Suprapubic skin (tissue), 4 donors: ENCODE data around the gene NRXN3. TPM values are rescaled to one million over a fixed set of nuclear protein-coding genes. Genes with fewer than 3 reads are reported as not detected.
A peak's percentile ranks its signal among the peaks of the same experiment; 100 is the strongest.

ENCODE experiments used
- DNase-seq, 2 donors: peaks; one replicate each; pipeline ENCODE4 v3.0.0-alpha.2; 2019; ENCODE audit warnings: low spot score in 2 of 2
- H3K27ac ChIP-seq: fragments of 200-600 bp; sonication (generic); one replicate; pipeline ENCODE4 v1.5.1; 2019
- H3K27me3 ChIP-seq: fragments of 200-600 bp; sonication (generic); one replicate; pipeline ENCODE4 v1.5.1; 2019
- H3K36me3 ChIP-seq: fragments of 200-600 bp; sonication (generic); one replicate; pipeline ENCODE4 v1.5.1; 2019
- H3K4me1 ChIP-seq: fragments of 200-600 bp; sonication (generic); one replicate; pipeline ENCODE4 v1.5.1; 2019
- H3K4me3 ChIP-seq: fragments of 200-600 bp; sonication (generic); one replicate; pipeline ENCODE4 v1.5.1; 2019; ENCODE audit warnings: mild to moderate bottlenecking
- H3K9me3 ChIP-seq: fragments of 200-600 bp; sonication (generic); one replicate; pipeline ENCODE4 v1.5.1; 2019
- EP300 ChIP-seq: sonication (generic); formaldehyde crosslinking; IDR thresholded peaks from one replicate; pipeline ENCODE4 v1.6.1; 2017; ENCODE audit warnings: antibody characterized with exemption
- POLR2A ChIP-seq, 2 donors: fragments of 450-650 bp; IDR thresholded peaks; one replicate each; pipeline ENCODE4 v1.6.1; 2017; ENCODE audit warnings: antibody characterized with exemption in 2 of 2, mild to moderate bottlenecking in 2 of 2, moderate library complexity in 2 of 2
- POLR2AphosphoS5 ChIP-seq, 3 donors: sonication (generic); formaldehyde crosslinking; IDR thresholded peaks; one replicate each; pipeline ENCODE4 v1.6.1; 2017; ENCODE audit warnings: antibody characterized with exemption in 3 of 3
- WGBS: methylation state at CpG from one replicate; pipeline ENCODE4 v1.1.5; 2018; 5-methylcytosine and 5-hydroxymethylcytosine counted together
- total RNA-seq, 4 donors: library from RNA; depleted of rRNA; stranded (reverse); fragments of >200 nt; gene quantifications; one replicate each; pipeline ENCODE4 v1.1.0, GENCODE V29; 2016
- TF ChIP-seq, protein P1 (sequence below), 2 donors: fragments of 200-600 bp in 1 of 2; fragments of 450-650 bp in 1 of 2; sonication (generic) in 1 of 2; IDR thresholded peaks; one replicate each; pipeline ENCODE4 v1.5.1; 2016 to 2019; ENCODE audit warnings: antibody characterized with exemption in 2 of 2, mild to moderate bottlenecking in 1 of 2, moderate library complexity in 1 of 2

The NRXN3 gene
- total RNA-seq, 4 donors from 2014 or later, result 0.79 to 4.3 (median 3.3) TPM

DNA sequence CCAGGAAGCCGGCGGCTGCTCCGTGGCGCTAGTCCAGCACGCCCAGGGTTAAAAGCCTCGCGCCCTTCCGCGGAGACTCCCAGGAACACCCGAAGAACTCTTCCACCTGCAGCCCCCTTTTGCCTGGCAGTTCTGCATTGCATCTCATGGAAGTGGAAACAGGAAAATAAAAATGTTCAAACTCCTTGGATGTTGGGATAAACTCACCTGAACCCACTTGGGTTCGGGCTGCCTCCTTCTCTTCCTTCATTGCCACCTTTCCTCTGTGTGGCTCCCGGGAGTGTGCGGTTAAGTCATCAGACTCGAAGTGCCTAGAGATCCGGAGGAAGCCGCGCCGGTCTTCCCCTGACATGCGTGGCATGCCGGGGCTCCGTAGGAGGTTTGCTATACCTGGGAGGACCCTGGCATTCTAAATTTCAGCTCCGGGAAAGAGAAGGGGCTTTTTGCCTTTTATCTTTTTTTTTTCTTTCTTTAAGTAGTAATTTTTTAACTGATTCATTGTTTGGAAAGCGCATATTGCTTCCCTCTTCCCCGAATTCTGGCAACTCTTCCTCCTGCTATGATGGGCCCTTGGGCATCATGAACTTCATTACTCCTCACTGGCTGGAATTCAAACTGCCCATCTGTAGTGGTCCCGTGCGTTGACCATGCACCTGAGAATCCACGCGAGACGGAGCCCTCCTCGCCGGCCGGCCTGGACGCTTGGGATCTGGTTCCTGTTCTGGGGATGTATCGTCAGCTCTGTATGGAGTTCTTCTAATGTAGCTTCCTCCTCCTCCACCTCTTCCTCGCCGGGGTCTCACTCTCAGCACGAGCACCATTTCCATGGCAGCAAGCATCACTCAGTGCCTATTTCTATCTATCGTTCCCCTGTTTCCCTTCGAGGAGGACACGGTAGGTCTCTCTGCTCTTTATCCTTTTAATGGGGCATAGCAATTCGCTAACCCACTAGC lies 1109.7 kb downstream of the NRXN3 start:
- H3K36me3 ChIP-seq, result no peaks in the 10 kb centered on the region
- peaks cover 23% of the 10 kb centered on the region for H3K4me1 ChIP-seq
- H3K27ac ChIP-seq, result no peak overlapping the region
- peak overlapping the region; percentile 56 for H3K4me3 ChIP-seq
- no peaks in the 10 kb centered on the region for H3K9me3 ChIP-seq
- 5% methylated on average over 41 of the region's 41 CpGs for WGBS
- peaks cover 42% of the 10 kb centered on the region for H3K27me3 ChIP-seq
- DNase-seq, result no peak
- TF ChIP-seq, protein P1, sequence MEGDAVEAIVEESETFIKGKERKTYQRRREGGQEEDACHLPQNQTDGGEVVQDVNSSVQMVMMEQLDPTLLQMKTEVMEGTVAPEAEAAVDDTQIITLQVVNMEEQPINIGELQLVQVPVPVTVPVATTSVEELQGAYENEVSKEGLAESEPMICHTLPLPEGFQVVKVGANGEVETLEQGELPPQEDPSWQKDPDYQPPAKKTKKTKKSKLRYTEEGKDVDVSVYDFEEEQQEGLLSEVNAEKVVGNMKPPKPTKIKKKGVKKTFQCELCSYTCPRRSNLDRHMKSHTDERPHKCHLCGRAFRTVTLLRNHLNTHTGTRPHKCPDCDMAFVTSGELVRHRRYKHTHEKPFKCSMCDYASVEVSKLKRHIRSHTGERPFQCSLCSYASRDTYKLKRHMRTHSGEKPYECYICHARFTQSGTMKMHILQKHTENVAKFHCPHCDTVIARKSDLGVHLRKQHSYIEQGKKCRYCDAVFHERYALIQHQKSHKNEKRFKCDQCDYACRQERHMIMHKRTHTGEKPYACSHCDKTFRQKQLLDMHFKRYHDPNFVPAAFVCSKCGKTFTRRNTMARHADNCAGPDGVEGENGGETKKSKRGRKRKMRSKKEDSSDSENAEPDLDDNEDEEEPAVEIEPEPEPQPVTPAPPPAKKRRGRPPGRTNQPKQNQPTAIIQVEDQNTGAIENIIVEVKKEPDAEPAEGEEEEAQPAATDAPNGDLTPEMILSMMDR (IDR thresholded peaks at IDR 0.05), result no peak
- TF ChIP-seq POLR2AphosphoS5 (IDR thresholded peaks at IDR 0.05), result no peak
- TF ChIP-seq EP300, result no peak
- no peak for TF ChIP-seq POLR2A (IDR thresholded peaks at IDR 0.05)

DNA sequence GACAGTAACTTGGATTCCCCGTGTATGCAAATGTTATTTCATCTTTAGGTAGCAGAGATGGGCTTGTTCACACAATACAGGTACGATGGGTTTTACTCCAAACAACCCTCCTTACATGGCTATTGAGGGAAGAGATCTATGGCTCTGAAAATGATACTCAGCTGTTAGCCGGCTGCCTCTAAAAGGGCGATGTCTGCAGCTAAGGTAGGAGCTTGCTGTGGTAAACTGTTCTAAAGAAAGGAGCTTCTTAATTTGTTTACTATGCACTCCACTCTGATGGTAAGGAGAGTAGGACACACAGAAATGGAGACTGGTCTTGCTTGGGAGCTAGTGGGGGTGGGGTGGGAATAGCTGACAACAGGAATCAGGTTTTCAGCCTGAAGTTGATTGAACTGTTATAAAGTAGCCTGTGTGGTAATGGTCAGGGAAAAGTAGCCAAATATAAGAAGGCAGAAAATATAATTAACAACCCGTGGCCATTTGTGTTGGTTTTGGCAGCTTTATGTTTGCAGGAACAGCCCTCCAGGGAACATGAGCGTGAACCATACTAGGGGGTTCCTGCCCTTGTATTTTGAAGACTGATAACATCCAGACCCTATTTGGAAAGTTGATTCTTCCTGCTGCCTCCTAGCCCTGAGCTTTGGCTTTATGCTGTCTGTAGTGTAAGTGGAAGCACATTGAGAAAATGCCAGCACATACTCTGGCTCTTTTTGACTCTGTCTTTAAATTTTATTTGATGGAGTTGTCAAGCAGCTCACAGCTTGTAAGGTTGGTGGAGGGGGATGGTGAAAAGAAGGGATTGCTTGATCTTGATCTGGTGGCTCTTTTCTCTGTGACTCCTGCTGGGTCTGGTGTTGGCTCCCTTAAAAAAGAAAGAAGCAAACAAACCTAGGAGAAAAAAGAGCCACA lies 1111.3 kb downstream of the NRXN3 start:
- peaks cover 48% of the 10 kb centered on the region for H3K27me3 ChIP-seq
- peak overlapping the region; percentile 56 for H3K4me3 ChIP-seq
- no peaks in the 10 kb centered on the region for H3K36me3 ChIP-seq
- 19% methylated on average over 6 of the region's 6 CpGs for WGBS
- TF ChIP-seq, protein P1 (IDR thresholded peaks at IDR 0.05), result no peak
- TF ChIP-seq EP300, result no peak
- TF ChIP-seq POLR2A (IDR thresholded peaks at IDR 0.05), result no peak
- no peak for TF ChIP-seq POLR2AphosphoS5 (IDR thresholded peaks at IDR 0.05)
- DNase-seq, result no peak
- H3K4me1 ChIP-seq, result peaks cover 23% of the 10 kb centered on the region
- no peak overlapping the region for H3K27ac ChIP-seq
- H3K9me3 ChIP-seq, result no peaks in the 10 kb centered on the region

DNA sequence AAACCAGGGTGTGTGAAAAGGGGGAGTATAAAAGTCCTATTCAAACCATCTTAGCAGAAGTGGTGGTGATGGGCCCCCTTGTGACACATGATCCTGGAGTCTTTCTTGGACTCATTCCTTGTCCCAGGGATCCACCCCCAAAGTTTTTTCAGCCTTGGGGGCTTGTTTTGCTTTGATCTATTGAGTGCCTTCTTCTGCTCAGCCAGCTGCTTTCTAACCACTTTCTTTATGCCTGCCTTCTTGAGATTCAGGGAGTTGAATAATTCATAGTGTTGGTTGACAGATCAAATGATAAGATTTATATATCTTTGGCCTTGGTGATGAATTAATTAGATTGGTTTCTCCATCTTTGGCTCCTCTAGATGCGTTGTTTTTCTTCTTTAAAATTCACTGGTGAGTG lies 1114.4 kb downstream of the NRXN3 start:
- H3K27ac ChIP-seq, result no peak overlapping the region
- WGBS, result 52% methylated on average over 1 of the region's 1 CpG
- H3K4me1 ChIP-seq, result peaks cover 8% of the 10 kb centered on the region
- no peaks in the 10 kb centered on the region for H3K36me3 ChIP-seq
- TF ChIP-seq POLR2A (IDR thresholded peaks at IDR 0.05), result no peak
- no peak for TF ChIP-seq EP300
- no peak for TF ChIP-seq POLR2AphosphoS5 (IDR thresholded peaks at IDR 0.05)
- TF ChIP-seq, protein P1 (IDR thresholded peaks at IDR 0.05), result no peak
- H3K4me3 ChIP-seq, result no peak overlapping the region
- DNase-seq, result no peak
- H3K27me3 ChIP-seq, result peaks cover 27% of the 10 kb centered on the region
- H3K9me3 ChIP-seq, result no peaks in the 10 kb centered on the region

DNA sequence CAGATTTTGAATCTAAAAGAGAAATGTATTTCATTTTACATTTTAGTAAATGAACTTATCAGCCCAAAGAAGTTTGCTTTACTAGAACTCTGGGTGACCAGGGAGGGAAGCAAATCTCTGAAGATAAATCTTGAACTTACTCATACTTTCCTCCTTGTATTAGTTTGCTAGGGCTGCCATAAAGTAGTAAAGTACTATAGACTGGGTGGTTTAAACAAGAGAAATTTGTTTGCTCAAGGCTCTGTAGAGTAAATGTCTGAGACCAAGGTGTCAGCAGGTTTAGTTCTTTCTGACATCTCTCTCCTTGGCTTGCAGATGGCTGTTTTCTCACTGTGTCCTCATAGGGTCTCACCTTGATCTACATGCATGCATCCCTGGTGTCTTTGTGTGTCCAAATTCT lies 1115.1 kb downstream of the NRXN3 start:
- Histone ChIP-seq H3K4me1 (peaks cover 1% of the 10 kb centered on the region), H3K27me3 (peaks cover 24% of the 10 kb centered on the region), H3K36me3 (no peaks in the 10 kb centered on the region), H3K27ac (no peak overlapping the region), H3K4me3 (no peak overlapping the region), H3K9me3 (no peaks in the 10 kb centered on the region)
- DNase-seq, result no peak
- TF ChIP-seq POLR2A (IDR thresholded peaks at IDR 0.05) (no peak), POLR2AphosphoS5 (IDR thresholded peaks at IDR 0.05) (no peak)
- TF ChIP-seq, protein P1 (IDR thresholded peaks at IDR 0.05), result no peak

DNA sequence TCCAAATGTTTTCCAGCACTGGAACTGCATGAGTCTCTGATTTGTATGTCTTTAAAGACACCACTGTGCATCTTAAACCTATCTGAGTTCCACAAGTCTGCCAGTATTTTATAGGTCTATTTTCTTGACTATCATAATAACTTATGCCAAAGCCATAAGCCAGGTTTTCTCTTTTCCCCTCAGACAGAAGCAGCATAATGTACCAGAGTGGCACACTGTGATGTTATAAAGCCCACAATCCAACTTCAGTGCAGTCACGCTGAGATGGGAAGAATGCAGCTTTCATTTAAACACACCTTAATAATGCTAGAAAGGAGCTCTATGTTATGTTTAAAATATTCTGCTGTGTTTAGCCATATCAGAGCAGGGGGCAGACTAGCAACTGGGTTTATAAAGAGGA lies 1117.8 kb downstream of the NRXN3 start:
- H3K9me3 ChIP-seq, result no peaks in the 10 kb centered on the region
- H3K27ac ChIP-seq, result no peak overlapping the region
- no peaks in the 10 kb centered on the region for H3K36me3 ChIP-seq
- H3K4me1 ChIP-seq, result no peaks in the 10 kb centered on the region
- no peak for DNase-seq
- TF ChIP-seq POLR2AphosphoS5 (IDR thresholded peaks at IDR 0.05), result no peak
- TF ChIP-seq, protein P1 (IDR thresholded peaks at IDR 0.05), result no peak
- no peak for TF ChIP-seq EP300
- TF ChIP-seq POLR2A (IDR thresholded peaks at IDR 0.05), result no peak
- peaks cover 15% of the 10 kb centered on the region for H3K27me3 ChIP-seq
- no peak overlapping the region for H3K4me3 ChIP-seq
- 67% methylated on average over 1 of the region's 1 CpG for WGBS
